ENCODE measurements around the gene GGT1.
"Not testable (repeated sequence)": the region's sequence is repeated elsewhere in the genome, so short reads cannot be mapped to it uniquely, and the experiment has no call there.

- TF ChIP-seq, protein P1, sequence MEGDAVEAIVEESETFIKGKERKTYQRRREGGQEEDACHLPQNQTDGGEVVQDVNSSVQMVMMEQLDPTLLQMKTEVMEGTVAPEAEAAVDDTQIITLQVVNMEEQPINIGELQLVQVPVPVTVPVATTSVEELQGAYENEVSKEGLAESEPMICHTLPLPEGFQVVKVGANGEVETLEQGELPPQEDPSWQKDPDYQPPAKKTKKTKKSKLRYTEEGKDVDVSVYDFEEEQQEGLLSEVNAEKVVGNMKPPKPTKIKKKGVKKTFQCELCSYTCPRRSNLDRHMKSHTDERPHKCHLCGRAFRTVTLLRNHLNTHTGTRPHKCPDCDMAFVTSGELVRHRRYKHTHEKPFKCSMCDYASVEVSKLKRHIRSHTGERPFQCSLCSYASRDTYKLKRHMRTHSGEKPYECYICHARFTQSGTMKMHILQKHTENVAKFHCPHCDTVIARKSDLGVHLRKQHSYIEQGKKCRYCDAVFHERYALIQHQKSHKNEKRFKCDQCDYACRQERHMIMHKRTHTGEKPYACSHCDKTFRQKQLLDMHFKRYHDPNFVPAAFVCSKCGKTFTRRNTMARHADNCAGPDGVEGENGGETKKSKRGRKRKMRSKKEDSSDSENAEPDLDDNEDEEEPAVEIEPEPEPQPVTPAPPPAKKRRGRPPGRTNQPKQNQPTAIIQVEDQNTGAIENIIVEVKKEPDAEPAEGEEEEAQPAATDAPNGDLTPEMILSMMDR (IDR thresholded peaks at IDR 0.05), result not testable (repeated sequence)
- not testable (repeated sequence) for TF ChIP-seq EZH2, EZH2phosphoT487 (IDR thresholded peaks at IDR 0.05)
These were observed 24.9 kb downstream of the GGT1 start for GRCh38 chr22:24627911-24628310.
